ENCODE data around the gene MAST4. TPM values are rescaled to one million over a fixed set of nuclear protein-coding genes. Genes with fewer than 3 reads are reported as not detected.

The MAST4 gene
- total and polyA plus RNA-seq, 2 donors (not counting 1 experiment from before 2014, with no cell fraction given) = 7.0 to 15.2 TPM

DNA sequence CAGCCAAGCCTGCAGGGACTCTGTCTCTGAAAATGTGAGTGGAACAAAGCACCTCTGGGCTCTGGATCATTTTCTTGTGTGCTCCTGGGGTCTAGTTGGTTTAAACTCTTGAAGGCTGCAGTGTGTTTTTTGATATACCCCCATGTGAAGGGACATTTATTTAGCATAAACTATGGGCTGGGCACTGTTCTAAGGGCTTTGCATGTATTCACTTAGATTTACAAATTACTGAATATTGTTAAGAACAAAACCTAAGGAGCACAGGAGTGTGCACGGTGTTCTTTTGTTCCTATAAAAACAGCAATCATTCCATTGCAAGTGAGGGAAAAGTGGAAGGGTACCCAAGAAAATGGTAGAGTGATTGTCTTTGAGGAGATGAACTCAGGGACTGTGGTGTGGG lies 620.4 kb downstream of the MAST4 start:
- no peaks in the 10 kb centered on the region for H3K9me3 ChIP-seq (ENCODE audit: control insufficient read depth, insufficient read depth, low read depth, low read length)
- H2AFZ ChIP-seq (ENCODE audit: low read length) = no peak overlapping the region
- peaks cover 12% of the 10 kb centered on the region for H3K4me1 ChIP-seq (ENCODE audit: control insufficient read depth, extremely low read depth, insufficient read depth, low read length)
- no peaks in the 10 kb centered on the region for H3K27me3 ChIP-seq (ENCODE audit: control insufficient read depth, insufficient read depth, low read length)
- peak overlapping the region; percentile 33 for H3K4me2 ChIP-seq (ENCODE audit: extremely low read depth, insufficient read depth, low read length)
- no peak overlapping the region for H3K9ac ChIP-seq (ENCODE audit: insufficient read depth, low read length)
- H3K4me3 ChIP-seq (replicated peaks in 1 of 4; ENCODE audit: control extremely low read depth in 1 of 4, insufficient read depth in 1 of 4, low read depth in 3 of 4, low read length in 4 of 4) = no peak overlapping the region
- TF ChIP-seq, protein P1, sequence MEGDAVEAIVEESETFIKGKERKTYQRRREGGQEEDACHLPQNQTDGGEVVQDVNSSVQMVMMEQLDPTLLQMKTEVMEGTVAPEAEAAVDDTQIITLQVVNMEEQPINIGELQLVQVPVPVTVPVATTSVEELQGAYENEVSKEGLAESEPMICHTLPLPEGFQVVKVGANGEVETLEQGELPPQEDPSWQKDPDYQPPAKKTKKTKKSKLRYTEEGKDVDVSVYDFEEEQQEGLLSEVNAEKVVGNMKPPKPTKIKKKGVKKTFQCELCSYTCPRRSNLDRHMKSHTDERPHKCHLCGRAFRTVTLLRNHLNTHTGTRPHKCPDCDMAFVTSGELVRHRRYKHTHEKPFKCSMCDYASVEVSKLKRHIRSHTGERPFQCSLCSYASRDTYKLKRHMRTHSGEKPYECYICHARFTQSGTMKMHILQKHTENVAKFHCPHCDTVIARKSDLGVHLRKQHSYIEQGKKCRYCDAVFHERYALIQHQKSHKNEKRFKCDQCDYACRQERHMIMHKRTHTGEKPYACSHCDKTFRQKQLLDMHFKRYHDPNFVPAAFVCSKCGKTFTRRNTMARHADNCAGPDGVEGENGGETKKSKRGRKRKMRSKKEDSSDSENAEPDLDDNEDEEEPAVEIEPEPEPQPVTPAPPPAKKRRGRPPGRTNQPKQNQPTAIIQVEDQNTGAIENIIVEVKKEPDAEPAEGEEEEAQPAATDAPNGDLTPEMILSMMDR (conservative IDR thresholded peaks at IDR 0.05 in 1 of 2, IDR thresholded peaks at IDR 0.05 in 1 of 2; ENCODE audit: low read depth in 1 of 2, low read length in 2 of 2) = no peak
- no peak for TF ChIP-seq EZH2 (IDR thresholded peaks at IDR 0.05; ENCODE audit: low read length, missing control alignments)
- no peaks in the 10 kb centered on the region for H3K79me2 ChIP-seq (ENCODE audit: control insufficient read depth, insufficient read depth, low read length)
- H3K27ac ChIP-seq (ENCODE audit: insufficient read depth, low read length) = no peak overlapping the region
- DNase-seq (ENCODE audit: low read depth in 2 of 2) = no peak
- H3K36me3 ChIP-seq (ENCODE audit: control insufficient read depth, insufficient read depth, low read length) = no peaks in the 10 kb centered on the region
- H4K20me1 ChIP-seq (ENCODE audit: control insufficient read depth, extremely low read depth, insufficient read depth, low read length) = no peaks in the 10 kb centered on the region

All from fibroblast of lung (primary cell).